Stimulated activated CD4-positive, alpha-beta T cell treated with anti-CD3 and anti-CD28 coated beads, Interleukin-2, amount 100 ng/mL, for 24 hours (primary cell): ENCODE results near the gene TRIM54.
A peak's percentile ranks its signal among the peaks of the same experiment; 100 is the strongest.
"Not testable (repeated sequence)": the region's sequence is repeated elsewhere in the genome, so short reads cannot be mapped to it uniquely, and the experiment has no call there.

ENCODE experiments used
- DNase-seq, 2 donors: peaks; one replicate each; pipeline ENCODE4 v3.0.0-alpha.2; 2020

The TRIM54 gene

GRCh38 chr2:27315122-27315521, 32.9 kb downstream of the TRIM54 start:
- no peak for DNase-seq

- no peak for DNase-seq
Observed at GRCh38 chr2:27316655-27317412, 34.6 kb downstream of the TRIM54 start.

- not testable (repeated sequence) for DNase-seq
Observed at GRCh38 chr2:27319839-27320238, 37.6 kb downstream of the TRIM54 start.

GRCh38 chr2:27320958-27321543, 38.8 kb downstream of the TRIM54 start:
- no peak for DNase-seq

- DNase-seq: peak in 1 of 2 donors; percentile 24
Observed at GRCh38 chr2:27322301-27322765, 40.1 kb downstream of the TRIM54 start.

GRCh38 chr2:27322766-27323595, 40.8 kb downstream of the TRIM54 start, which contains the start of gene MPV17:
Gene MPV17, minus strand, starts transcription at chr2:27323097. Its CDS starts 580 bp downstream, at chr2:27322517.
- peak; percentile 91 to 92 for DNase-seq

- DNase-seq: no peak
Observed at GRCh38 chr2:27323596-27324285, 41.5 kb downstream of the TRIM54 start.

- DNase-seq: no peak
Observed at GRCh38 chr2:27324720-27325119, 42.5 kb downstream of the TRIM54 start.

GRCh38 chr2:27335311-27335710, 53.1 kb downstream of the TRIM54 start:
- DNase-seq: no peak

GRCh38 chr2:27336173-27336572, 53.9 kb downstream of the TRIM54 start:
- DNase-seq: no peak

- DNase-seq: no peak
Observed at GRCh38 chr2:27347641-27348040, 65.4 kb downstream of the TRIM54 start.

GRCh38 chr2:27350106-27350693, 68.0 kb downstream of the TRIM54 start:
- no peak for DNase-seq

GRCh38 chr2:27351802-27352598, 69.8 kb downstream of the TRIM54 start:
- no peak for DNase-seq

GRCh38 chr2:27353386-27353761, 71.1 kb downstream of the TRIM54 start:
- DNase-seq: not testable (repeated sequence)

- DNase-seq: no peak
Observed at GRCh38 chr2:27353762-27354596, 71.8 kb downstream of the TRIM54 start.

- no peak for DNase-seq
Observed at GRCh38 chr2:27354597-27354927, 72.3 kb downstream of the TRIM54 start.

- no peak for DNase-seq
Observed at GRCh38 chr2:27356056-27356381, 73.8 kb downstream of the TRIM54 start.

GRCh38 chr2:27356382-27357181, 74.4 kb downstream of the TRIM54 start, which contains the start of gene GTF3C2:
Gene GTF3C2, minus strand, starts transcription at chr2:27356764. Its CDS starts 13,210 bp downstream, at chr2:27343554.
- peak; percentile 90 to 92 for DNase-seq
